WTC11 (cell line): ENCODE results near the gene SEC22C. TPM values are rescaled to one million over a fixed set of nuclear protein-coding genes. Genes with fewer than 3 reads are reported as not detected.
A peak's percentile ranks its signal among the peaks of the same experiment; 100 is the strongest.

Experiments used
- ATAC-seq: fragments of 200-7000 bp; cut with Tn5 transposase; 2 replicates; pipeline ENCODE4 v1.10.0; 2021; ENCODE audit warnings: mild to moderate bottlenecking, moderate library complexity
- CTCF ChIA-PET: fragments of 300-600 bp; sonication (Branson Sonifier 250); formaldehyde crosslinking; loops from one replicate; lab custom pipeline; 2021; ENCODE audit warnings: antibody characterized with exemption; lab: Charles Lee
- POLR2A ChIA-PET: fragments of 350-600 bp; sonication (Branson Sonifier 250); formaldehyde crosslinking; loops from one replicate; lab custom pipeline; 2021; ENCODE audit warnings: antibody characterized with exemption; lab: Charles Lee
- DNase-seq: peaks from one replicate; pipeline ENCODE4 v3.0.0; 2021; ENCODE audit warnings: low spot score
- H3K27ac Mint-ChIP-seq: 2 replicates; pipeline ENCODE4 v1.8.0; 2021; ENCODE audit warnings: mixed read lengths
- H3K27me3 Mint-ChIP-seq: 2 replicates; pipeline ENCODE4 v1.8.0; 2021; ENCODE audit warnings: low read depth, mild to moderate bottlenecking, moderate library complexity, mixed read lengths
- H3K36me3 Mint-ChIP-seq: 2 replicates; pipeline ENCODE4 v1.8.0; 2021; ENCODE audit warnings: mixed read lengths
- H3K4me1 Mint-ChIP-seq: 2 replicates; pipeline ENCODE4 v1.8.0; 2022; ENCODE audit warnings: mixed read lengths
- H3K4me3 Mint-ChIP-seq: 2 replicates; pipeline ENCODE4 v1.8.0; 2021; ENCODE audit warnings: mild to moderate bottlenecking, moderate library complexity, mixed read lengths
- H3K9me3 Mint-ChIP-seq: 2 replicates; pipeline ENCODE4 v1.8.0; 2021; ENCODE audit warnings: mixed read lengths
- ATF3 ChIP-seq: sonication (generic); formaldehyde crosslinking; conservative IDR thresholded peaks from 2 replicates; pipeline ENCODE4 v1.8.1; 2022; ENCODE audit warnings: mild to moderate bottlenecking, missing genetic modification reagents
- ATF6 ChIP-seq: sonication (generic); formaldehyde crosslinking; IDR thresholded peaks from 2 replicates; pipeline ENCODE4 v1.8.1; 2023; ENCODE audit warnings: mild to moderate bottlenecking, missing genetic modification reagents
- ERG ChIP-seq: fragments of 250-450 bp; sonication (Bioruptor Pico); IDR thresholded peaks from 2 replicates; pipeline ENCODE4 v1.8.0; 2021; ENCODE audit warnings: mild to moderate bottlenecking
- HMGXB4 ChIP-seq: sonication (generic); formaldehyde crosslinking; IDR thresholded peaks from 2 replicates; pipeline ENCODE4 v1.8.1; 2023; ENCODE audit warnings: mild to moderate bottlenecking, moderate library complexity, missing genetic modification reagents
- IRF1 ChIP-seq: sonication (generic); formaldehyde crosslinking; IDR thresholded peaks from 2 replicates; pipeline ENCODE4 v1.8.0; 2023; ENCODE audit warnings: missing genetic modification reagents
- KAT7 ChIP-seq: sonication (generic); formaldehyde crosslinking; IDR thresholded peaks from 2 replicates; pipeline ENCODE4 v1.8.1; 2023; ENCODE audit warnings: missing genetic modification reagents, mild to moderate bottlenecking, borderline replicate concordance
- MAX ChIP-seq: sonication (generic); formaldehyde crosslinking; IDR thresholded peaks from 2 replicates; pipeline ENCODE4 v1.8.0; 2022; ENCODE audit warnings: mild to moderate bottlenecking, missing genetic modification reagents
- NFE2L1 ChIP-seq: sonication (generic); formaldehyde crosslinking; IDR thresholded peaks from 2 replicates; pipeline ENCODE4 v1.8.1; 2023; ENCODE audit warnings: missing genetic modification reagents
- NFYB ChIP-seq: sonication (generic); formaldehyde crosslinking; conservative IDR thresholded peaks from 2 replicates; pipeline ENCODE4 v1.8.0; 2022; ENCODE audit warnings: low read depth, missing genetic modification reagents
- PRDM15 ChIP-seq: sonication (generic); formaldehyde crosslinking; IDR thresholded peaks from 2 replicates; pipeline ENCODE4 v1.8.0; 2022; ENCODE audit warnings: missing genetic modification reagents
- PRRX2 ChIP-seq: fragments of 250-450 bp; sonication (Bioruptor Pico); IDR thresholded peaks from 2 replicates; pipeline ENCODE4 v1.8.0; 2021; ENCODE audit warnings: mild to moderate bottlenecking
- SP1 ChIP-seq: sonication (generic); formaldehyde crosslinking; conservative IDR thresholded peaks from 2 replicates; pipeline ENCODE4 v1.8.1; 2022; ENCODE audit warnings: missing genetic modification reagents
- TCF7 ChIP-seq: sonication (generic); formaldehyde crosslinking; IDR thresholded peaks from 2 replicates; pipeline ENCODE4 v1.8.0; 2022; ENCODE audit warnings: mild to moderate bottlenecking, low read depth, missing genetic modification reagents, moderate library complexity
- ZNF317 ChIP-seq: sonication (generic); formaldehyde crosslinking; IDR thresholded peaks from 2 replicates; pipeline ENCODE4 v1.8.1; 2023; ENCODE audit warnings: low read depth, mild to moderate bottlenecking, moderate library complexity, missing genetic modification reagents, borderline replicate concordance
- ZNF671 ChIP-seq: fragments of 250-450 bp; sonication (Bioruptor Pico); IDR thresholded peaks from 2 replicates; pipeline ENCODE4 v1.8.0; 2021; ENCODE audit warnings: mild to moderate bottlenecking
- total RNA-seq: library from RNA; stranded (reverse); gene quantifications from 3 replicates; pipeline ENCODE4 v1.2.3, GENCODE V29; 2021

SEC22C gene
- total RNA-seq, 1 experiment from 2014 or later = 37.0 TPM

GRCh38 chr3:42502429-42503250, 79.1 kb downstream of the SEC22C start, which contains the start of gene VIPR1:
Gene VIPR1, plus strand, starts transcription at chr3:42502643. Its CDS starts 93 bp downstream, at chr3:42502736.
- DNase-seq = peak; percentile 95
- Mint-ChIP-seq H3K9me3 (no peaks in the 10 kb centered on the region), H3K4me3 (peak within 1 kb of the TSS; percentile 88), H3K27me3 (peaks cover 63% of the 10 kb centered on the region), H3K4me1 (peaks cover 41% of the 10 kb centered on the region)
- POLR2A ChIA-PET = interaction anchor here (0.9 to 2.1 kb wide), 6 partner anchors 13 to 328 kb away, joined by 3 to 9 read pairs (median 3); no protein-coding TSS in a partner anchor
- TF ChIP-seq PRDM15 (CRISPR knock-in tag) = no peak
- TF ChIP-seq ZNF317 = no peak
- TF ChIP-seq TCF7 (CRISPR knock-in tag) = no peak
- TF ChIP-seq ZNF671 (CRISPR knock-in tag) = no peak
- TF ChIP-seq NFYB = peak; percentile 91
- TF ChIP-seq SP1 (CRISPR knock-in tag) = peak; percentile 87
- no peak for TF ChIP-seq ATF6
- 0 out of 2 replicates have a peak, but pooled peaks have one; percentile 49 for TF ChIP-seq KAT7 (CRISPR knock-in tag)
- no peak for TF ChIP-seq PRRX2 (CRISPR knock-in tag)
- TF ChIP-seq, all 79 proteins: peak for 3
- Mint-ChIP-seq H3K27ac (no peak within 1 kb of the TSS), H3K36me3 (no peaks in the 10 kb centered on the region)
- CTCF ChIA-PET = interaction anchor here (0.5 to 4.2 kb wide), 23 partner anchors 9 to 551 kb away, joined by 3 to 42 read pairs (median 5); no protein-coding TSS in a partner anchor
- peak; percentile 92 for ATAC-seq

- ChIA-PET POLR2A (interaction anchor here (0.7 to 2.1 kb wide), 7 partner anchors 12 to 329 kb away, joined by 3 to 9 read pairs (median 3); no protein-coding TSS in a partner anchor), CTCF (interaction anchor here (0.5 to 4.2 kb wide), 28 partner anchors 9 to 550 kb away, joined by 3 to 42 read pairs (median 5); no protein-coding TSS in a partner anchor)
- Mint-ChIP-seq H3K9me3 (no peaks in the 10 kb centered on the region), H3K27me3 (peaks cover 68% of the 10 kb centered on the region), H3K4me3 (peak overlapping the region; percentile 88), H3K27ac (no peak overlapping the region), H3K4me1 (peaks cover 41% of the 10 kb centered on the region), H3K36me3 (no peaks in the 10 kb centered on the region)
- DNase-seq = peak; percentile 53
- peak; percentile 3 for ATAC-seq
- TF ChIP-seq ATF3 (CRISPR knock-in tag) = no peak
- peak; percentile 63; the same call in 1 of the 2 replicates for TF ChIP-seq MAX (CRISPR knock-in tag)
- TF ChIP-seq IRF1 (CRISPR knock-in tag) = 0 out of 2 replicates have a peak, but pooled peaks have one; percentile 64
- peak; percentile 81; the same call in 1 of the 2 replicates for TF ChIP-seq HMGXB4 (CRISPR knock-in tag)
- no peak for TF ChIP-seq ERG (CRISPR knock-in tag)
- peak; percentile 29; the same call in 1 of the 2 replicates for TF ChIP-seq NFE2L1 (CRISPR knock-in tag)
Measured at GRCh38 chr3:42501681-42502428, 79.9 kb downstream of the SEC22C start.
